Lower leg skin (tissue), 3 donors: Measurements from ENCODE around the gene ADAT1.

Source experiments
- POLR2A ChIP-seq, 2 donors: fragments of 450-650 bp; IDR thresholded peaks; one replicate each; pipeline ENCODE4 v1.6.1; 2016 to 2017; ENCODE audit warnings: antibody characterized with exemption in 2 of 2, mild to moderate bottlenecking in 1 of 2, moderate library complexity in 1 of 2
- TF ChIP-seq, protein P1 (sequence below), 3 donors: fragments of 450-650 bp; IDR thresholded peaks; one replicate each; pipeline ENCODE4 v1.5.1; 2016; ENCODE audit warnings: antibody characterized with exemption in 3 of 3, mild to moderate bottlenecking in 3 of 3, moderate library complexity in 2 of 3

DNA sequence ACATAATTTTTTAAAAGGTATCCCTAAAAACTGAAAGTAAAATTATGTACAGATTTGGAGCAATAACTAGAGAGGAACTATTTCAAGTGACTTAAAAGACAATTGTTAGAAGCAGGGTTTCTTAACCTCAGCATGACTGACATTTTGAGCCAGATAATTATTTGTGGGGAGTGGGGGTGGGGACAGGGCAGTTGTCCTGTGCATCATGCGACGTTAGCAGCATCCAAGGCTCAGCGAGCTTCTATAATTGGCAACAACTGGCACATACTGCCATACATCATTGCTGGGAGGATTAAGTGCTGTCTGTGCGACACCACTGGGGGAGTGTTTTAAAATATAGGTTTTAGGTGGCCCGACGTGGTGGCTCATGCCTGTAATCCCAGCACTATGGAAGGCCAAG, 29.8 kb downstream of the ADAT1 start:
- TF ChIP-seq, protein P1, sequence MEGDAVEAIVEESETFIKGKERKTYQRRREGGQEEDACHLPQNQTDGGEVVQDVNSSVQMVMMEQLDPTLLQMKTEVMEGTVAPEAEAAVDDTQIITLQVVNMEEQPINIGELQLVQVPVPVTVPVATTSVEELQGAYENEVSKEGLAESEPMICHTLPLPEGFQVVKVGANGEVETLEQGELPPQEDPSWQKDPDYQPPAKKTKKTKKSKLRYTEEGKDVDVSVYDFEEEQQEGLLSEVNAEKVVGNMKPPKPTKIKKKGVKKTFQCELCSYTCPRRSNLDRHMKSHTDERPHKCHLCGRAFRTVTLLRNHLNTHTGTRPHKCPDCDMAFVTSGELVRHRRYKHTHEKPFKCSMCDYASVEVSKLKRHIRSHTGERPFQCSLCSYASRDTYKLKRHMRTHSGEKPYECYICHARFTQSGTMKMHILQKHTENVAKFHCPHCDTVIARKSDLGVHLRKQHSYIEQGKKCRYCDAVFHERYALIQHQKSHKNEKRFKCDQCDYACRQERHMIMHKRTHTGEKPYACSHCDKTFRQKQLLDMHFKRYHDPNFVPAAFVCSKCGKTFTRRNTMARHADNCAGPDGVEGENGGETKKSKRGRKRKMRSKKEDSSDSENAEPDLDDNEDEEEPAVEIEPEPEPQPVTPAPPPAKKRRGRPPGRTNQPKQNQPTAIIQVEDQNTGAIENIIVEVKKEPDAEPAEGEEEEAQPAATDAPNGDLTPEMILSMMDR (IDR thresholded peaks at IDR 0.05) = no peak
- no peak for TF ChIP-seq POLR2A (IDR thresholded peaks at IDR 0.05)
